Peyer's patch (tissue), 4 donors: ENCODE results near the gene CASZ1.

Experiments
- CTCF ChIP-seq, 6 experiments: fragments of 450-650 bp in 4 of 6; fragments of 200-600 bp in 2 of 6; sonication (generic) in 1 of 6; IDR thresholded peaks; one replicate each; pipeline ENCODE4 v1.5.1; 2017 to 2019; ENCODE audit warnings: antibody characterized with exemption in 6 of 6, mild to moderate bottlenecking in 3 of 6, moderate library complexity in 1 of 6
- POLR2A ChIP-seq, 2 donors: fragments of 450-650 bp; IDR thresholded peaks; one replicate each; pipeline ENCODE4 v1.5.1; 2017; ENCODE audit warnings: antibody characterized with exemption in 2 of 2, mild to moderate bottlenecking in 2 of 2, moderate library complexity in 2 of 2

- TF ChIP-seq CTCF (IDR thresholded peaks at IDR 0.05) (no peak), POLR2A (IDR thresholded peaks at IDR 0.05) (no peak)
Observed at GRCh38 chr1:10651793-10652192, 144.7 kb downstream of the CASZ1 start.
